A549 treated with AZD9567 at 1 μM for 4 hours (cell line): ENCODE measurements around the gene DNAAF6. TPM values are rescaled to one million over a fixed set of nuclear protein-coding genes. Genes with fewer than 3 reads are reported as not detected.

ENCODE experiments used
- total RNA-seq: library from RNA; stranded (reverse); fragments of 200-300 nt; extraction: Qiagen RNA extraction; gene quantifications from 5 replicates; pipeline ENCODE4 v1.2.3, GENCODE V29; 2022; ENCODE audit not compliant: insufficient read depth

Gene DNAAF6
- total RNA-seq = not detected in 5 replicates

GRCh38 chrX:107205770-107206696 lies at the start of gene DNAAF6, which contains the start of gene NUP62CL:
Gene DNAAF6, plus strand, starts transcription at chrX:107206611. Its CDS starts 6,265 bp downstream, at chrX:107212876.
Gene NUP62CL, minus strand, starts transcription at chrX:107206433. Its CDS starts 31,287 bp downstream, at chrX:107175146.

Other genes with a start within 250 kb of the DNAAF6 start
- gene MORC4, start 206.4 kb upstream of the DNAAF6 start, total RNA-seq = 27.9 to 50.3 TPM (median 28.5 TPM) in 5 replicates
- 6.5 to 9.4 TPM (median 9.0 TPM) in 5 replicates for gene RBM41, start 87.8 kb upstream of the DNAAF6 start, total RNA-seq
- 13.0 to 26.9 TPM (median 15.4 TPM) in 5 replicates for gene NUP62CL, start 178 bp upstream of the DNAAF6 start, total RNA-seq
- 0.06 to 0.11 TPM (median 0.08 TPM) in 4 of 5 replicates, not detected in the other for gene FRMPD3, start 243.0 kb downstream of the DNAAF6 start, total RNA-seq